AG09309 (cell line): ENCODE results near the gene AKAP8.
"Not testable (repeated sequence)": the region's sequence is repeated elsewhere in the genome, so short reads cannot be mapped to it uniquely, and the experiment has no call there.

Experiments
- DNase-seq: peaks from one replicate; pipeline ENCODE4 v3.0.0-alpha.2; 2010; ENCODE audit warnings: low read depth
- H3K4me3 ChIP-seq: 2 replicates; pipeline ENCODE4 v1.5.1; 2011; ENCODE audit warnings: mild to moderate bottlenecking, low read depth, low read length, moderate library complexity; ENCODE audit not compliant: control insufficient read depth
- CTCF ChIP-seq: IDR thresholded peaks from 2 replicates; pipeline ENCODE4 v1.5.1; 2011; ENCODE audit warnings: mild to moderate bottlenecking, low read depth, low read length, inconsistent platforms; ENCODE audit not compliant: insufficient read depth, control insufficient read depth; ENCODE audit errors: missing control alignments

The AKAP8 gene

GRCh38 chr19:15418579-15419412 lies 39.2 kb upstream of the AKAP8 start, which contains the start of gene AKAP8L:
Gene AKAP8L (minus strand): TSS chr19:15418988. CDS start chr19:15418923, 65 bp downstream.
- H3K4me3 ChIP-seq: peak within 1 kb of the TSS; percentile 92
- peak; percentile 99 for DNase-seq
- TF ChIP-seq CTCF: peak; percentile 72

- TF ChIP-seq CTCF: no peak
- DNase-seq: no peak
- H3K4me3 ChIP-seq: peak overlapping the region; percentile 92
These were observed 38.6 kb upstream of the AKAP8 start for GRCh38 chr19:15418231-15418578.

GRCh38 chr19:15417699-15418098 lies 38.1 kb upstream of the AKAP8 start:
- DNase-seq: no peak
- TF ChIP-seq CTCF: no peak
- H3K4me3 ChIP-seq: peak overlapping the region; percentile 92

GRCh38 chr19:15412832-15413231 lies 33.2 kb upstream of the AKAP8 start:
- no peak for TF ChIP-seq CTCF
- H3K4me3 ChIP-seq: no peak overlapping the region
- no peak for DNase-seq

- DNase-seq, H3K4me3 ChIP-seq: not testable (repeated sequence)
These were observed 31.8 kb upstream of the AKAP8 start for GRCh38 chr19:15411351-15411750.

GRCh38 chr19:15404780-15405211 lies 25.2 kb upstream of the AKAP8 start:
- H3K4me3 ChIP-seq: no peak overlapping the region
- no peak for TF ChIP-seq CTCF
- DNase-seq: no peak

GRCh38 chr19:15404097-15404779 lies 24.7 kb upstream of the AKAP8 start:
- TF ChIP-seq CTCF: no peak
- no peak overlapping the region for H3K4me3 ChIP-seq
- no peak for DNase-seq
